ENCODE results near the gene IL17RE. TPM values are rescaled to one million over a fixed set of nuclear protein-coding genes. Genes with fewer than 3 reads are reported as not detected.

The IL17RE gene
- total and polyA plus RNA-seq, 2 of the 13 experiments (the other 11 are each of a cell fraction or from before 2014, with no cell fraction given) = 14.5 to 24.1 TPM

DNA sequence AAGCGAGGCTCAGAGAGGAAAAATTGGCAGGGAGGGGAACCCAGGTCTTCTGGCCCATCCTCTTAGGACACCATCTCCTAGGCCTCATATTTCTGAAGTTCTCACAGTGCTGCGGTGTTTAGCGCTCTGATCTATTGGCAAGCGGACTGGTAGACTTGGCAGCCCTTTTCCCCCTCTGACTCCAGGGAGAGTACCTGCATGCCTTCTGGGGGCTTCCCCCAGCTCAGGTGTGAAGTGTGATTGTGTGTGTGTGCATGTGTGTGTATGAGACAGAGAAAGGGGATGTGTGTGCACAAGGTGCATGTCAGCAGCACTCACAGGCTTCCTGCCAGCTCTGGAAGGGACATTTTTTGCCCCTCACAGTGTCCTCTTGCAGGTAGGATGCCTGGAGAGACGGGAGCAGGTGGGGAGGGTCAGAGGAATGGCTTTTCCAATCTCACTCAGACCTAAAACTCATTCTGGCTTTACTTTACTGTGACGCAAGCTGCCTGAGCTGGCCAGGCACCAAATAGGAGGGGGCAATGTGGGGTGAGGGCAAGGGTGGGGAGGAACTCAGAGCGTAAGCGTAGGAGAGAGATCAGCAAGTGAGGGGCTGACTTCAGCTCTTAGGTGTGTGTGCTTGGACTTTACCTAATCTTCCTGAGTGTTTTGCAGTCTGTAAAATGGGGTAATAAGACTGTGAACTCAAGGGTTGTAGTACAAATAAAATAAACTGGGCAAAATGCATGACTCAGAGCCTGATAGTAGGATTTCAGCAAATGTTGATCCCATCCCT lies 4.0 kb upstream of the IL17RE start (continued):
- TF ChIP-seq ZNF296 (CRISPR knock-in tag; conservative IDR thresholded peaks at IDR 0.05) (no peak), MYPOP (CRISPR knock-in tag; IDR thresholded peaks at IDR 0.05) (peak; percentile 57; the same call in 1 of the 2 replicates)
- TF ChIP-seq, protein P1, sequence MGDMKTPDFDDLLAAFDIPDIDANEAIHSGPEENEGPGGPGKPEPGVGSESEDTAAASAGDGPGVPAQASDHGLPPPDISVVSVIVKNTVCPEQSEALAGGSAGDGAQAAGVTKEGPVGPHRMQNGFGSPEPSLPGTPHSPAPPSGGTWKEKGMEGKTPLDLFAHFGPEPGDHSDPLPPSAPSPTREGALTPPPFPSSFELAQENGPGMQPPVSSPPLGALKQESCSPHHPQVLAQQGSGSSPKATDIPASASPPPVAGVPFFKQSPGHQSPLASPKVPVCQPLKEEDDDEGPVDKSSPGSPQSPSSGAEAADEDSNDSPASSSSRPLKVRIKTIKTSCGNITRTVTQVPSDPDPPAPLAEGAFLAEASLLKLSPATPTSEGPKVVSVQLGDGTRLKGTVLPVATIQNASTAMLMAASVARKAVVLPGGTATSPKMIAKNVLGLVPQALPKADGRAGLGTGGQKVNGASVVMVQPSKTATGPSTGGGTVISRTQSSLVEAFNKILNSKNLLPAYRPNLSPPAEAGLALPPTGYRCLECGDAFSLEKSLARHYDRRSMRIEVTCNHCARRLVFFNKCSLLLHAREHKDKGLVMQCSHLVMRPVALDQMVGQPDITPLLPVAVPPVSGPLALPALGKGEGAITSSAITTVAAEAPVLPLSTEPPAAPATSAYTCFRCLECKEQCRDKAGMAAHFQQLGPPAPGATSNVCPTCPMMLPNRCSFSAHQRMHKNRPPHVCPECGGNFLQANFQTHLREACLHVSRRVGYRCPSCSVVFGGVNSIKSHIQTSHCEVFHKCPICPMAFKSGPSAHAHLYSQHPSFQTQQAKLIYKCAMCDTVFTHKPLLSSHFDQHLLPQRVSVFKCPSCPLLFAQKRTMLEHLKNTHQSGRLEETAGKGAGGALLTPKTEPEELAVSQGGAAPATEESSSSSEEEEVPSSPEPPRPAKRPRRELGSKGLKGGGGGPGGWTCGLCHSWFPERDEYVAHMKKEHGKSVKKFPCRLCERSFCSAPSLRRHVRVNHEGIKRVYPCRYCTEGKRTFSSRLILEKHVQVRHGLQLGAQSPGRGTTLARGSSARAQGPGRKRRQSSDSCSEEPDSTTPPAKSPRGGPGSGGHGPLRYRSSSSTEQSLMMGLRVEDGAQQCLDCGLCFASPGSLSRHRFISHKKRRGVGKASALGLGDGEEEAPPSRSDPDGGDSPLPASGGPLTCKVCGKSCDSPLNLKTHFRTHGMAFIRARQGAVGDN (CRISPR knock-in tag; IDR thresholded peaks at IDR 0.05) = peak; percentile 44

GRCh38 chr3:9899289-9899791 lies 3.3 kb upstream of the IL17RE start:
- in situ Hi-C loops (cut with HindIII; ENCODE audit: extremely low pct_ligation_motif_present, low pct_unique_long_range_greater_than_20kb) = loop anchor here (5.0 kb wide), 1 partner anchor 37 kb away; no protein-coding TSS in a partner anchor
- Histone ChIP-seq H3K79me2 (ENCODE audit: insufficient read depth, low read length) (peaks cover 15% of the 10 kb centered on the region), H3K27ac (ENCODE audit: extremely low read length, insufficient read depth, low read length) (peak overlapping the region; percentile 100), H3K9me3 (ENCODE audit: low read length) (no peaks in the 10 kb centered on the region), H3K36me3 (replicated peaks in 1 of 2; ENCODE audit: control insufficient read depth in 1 of 2, insufficient read depth in 2 of 2, low read length in 2 of 2) (no peaks in the 10 kb centered on the region; a peak in 1 of 5 replicates), H2AFZ (ENCODE audit: low read length) (no peak overlapping the region), H3K4me3 (replicated peaks in 1 of 3; ENCODE audit: insufficient read depth in 1 of 3, low read depth in 2 of 3, low read length in 3 of 3) (peak overlapping the region; percentile 34 to 67 (median 41)), H3K27me3 (ENCODE audit: control insufficient read depth in 1 of 2, insufficient read depth in 2 of 2, low read length in 2 of 2) (no peaks in the 10 kb centered on the region; a peak in 1 of 5 replicates), H3K9ac (ENCODE audit: insufficient read depth, low read depth, low read length) (peak overlapping the region; percentile 85), H4K20me1 (ENCODE audit: insufficient read depth, low read length) (no peaks in the 10 kb centered on the region), H3K4me2 (ENCODE audit: low read depth, low read length) (peak overlapping the region; percentile 98), H3K4me1 (ENCODE audit: insufficient read depth, low read length) (peaks cover 86% of the 10 kb centered on the region)
- 11% methylated on average over 3 of the region's 3 CpGs for WGBS (ENCODE audit: low lambda C conversion rate)
- ATAC-seq (no peak), FAIRE-seq (no peak), DNase-seq (ENCODE audit: low spot score) (no peak)
- intact Hi-C loops (cut with micrococcal nuclease; ENCODE audit: unreplicated experiment) = loop anchor here (2.0 to 5.0 kb wide), 2 partner anchors 15 to 33 kb away; partner anchors contain the start of gene CRELD1
- ChIA-PET POLR2A (interaction anchor here (0.8 to 9.3 kb wide), 3 partner anchors 14 to 36 kb away, joined by 3 to 298 read pairs (median 153); partner anchors contain the start of gene IL17RC), CTCF (ENCODE audit: low intra/inter-chr PET ratio, low total read pairs) (no interaction called here)
- BruUV-seq (replicated peaks) = no TSS peak
- 0 out of 2 replicates have a peak, but pooled peaks have one; percentile 56 for TF ChIP-seq ZNF512 (CRISPR knock-in tag; IDR thresholded peaks at IDR 0.05)
- peak; percentile 96 for TF ChIP-seq PCBP2 (optimal IDR thresholded peaks at IDR 0.05; ENCODE audit: low read depth, low read length, poor library complexity, severe bottlenecking)
- TF ChIP-seq, protein P2, sequence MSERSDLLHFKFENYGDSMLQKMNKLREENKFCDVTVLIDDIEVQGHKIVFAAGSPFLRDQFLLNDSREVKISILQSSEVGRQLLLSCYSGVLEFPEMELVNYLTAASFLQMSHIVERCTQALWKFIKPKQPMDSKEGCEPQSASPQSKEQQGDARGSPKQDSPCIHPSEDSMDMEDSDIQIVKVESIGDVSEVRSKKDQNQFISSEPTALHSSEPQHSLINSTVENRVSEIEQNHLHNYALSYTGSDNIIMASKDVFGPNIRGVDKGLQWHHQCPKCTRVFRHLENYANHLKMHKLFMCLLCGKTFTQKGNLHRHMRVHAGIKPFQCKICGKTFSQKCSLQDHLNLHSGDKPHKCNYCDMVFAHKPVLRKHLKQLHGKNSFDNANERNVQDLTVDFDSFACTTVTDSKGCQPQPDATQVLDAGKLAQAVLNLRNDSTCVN (CRISPR knock-in tag; IDR thresholded peaks at IDR 0.05; ENCODE audit: borderline replicate concordance) = no peak
- no peak for TF ChIP-seq ZNF558 (CRISPR knock-in tag; IDR thresholded peaks at IDR 0.05; ENCODE audit: borderline replicate concordance)
- peak; percentile 69 for TF ChIP-seq HNRNPK (IDR thresholded peaks at IDR 0.05; ENCODE audit: low read depth, low read length, poor library complexity, severe bottlenecking)

All from HepG2 (cell line).